Liver (tissue), 9 donors: ENCODE measurements around the gene CDH22. TPM values are rescaled to one million over a fixed set of nuclear protein-coding genes. Genes with fewer than 3 reads are reported as not detected.

Experiments used
- DNase-seq: peaks from one replicate; pipeline ENCODE4 v3.0.0-alpha.2; 2017; ENCODE audit warnings: low spot score
- H3K27ac ChIP-seq, 2 donors: one replicate each; pipeline ENCODE4 v1.7.0; 2013; ENCODE audit warnings: inconsistent platforms in 2 of 2, low read length in 2 of 2, control low read depth in 1 of 2, low read depth in 1 of 2, mild to moderate bottlenecking in 1 of 2
- H3K27me3 ChIP-seq, 4 donors: one replicate each; pipeline versions ENCODE4 v1.6.1 to v1.7.0; 2013; ENCODE audit warnings: low read length in 3 of 4, inconsistent platforms in 1 of 4, mild to moderate bottlenecking in 1 of 4, moderate library complexity in 1 of 4; ENCODE audit not compliant: control insufficient read depth in 4 of 4, insufficient read depth in 4 of 4
- H3K36me3 ChIP-seq, 4 donors: one replicate each; pipeline versions ENCODE4 v1.6.1 to v1.7.0; 2013; ENCODE audit warnings: low read length in 3 of 4, mild to moderate bottlenecking in 3 of 4, low read depth in 1 of 4, moderate library complexity in 1 of 4; ENCODE audit not compliant: control insufficient read depth in 4 of 4, insufficient read depth in 3 of 4
- H3K4me1 ChIP-seq, 4 donors: one replicate each; pipeline versions ENCODE4 v1.6.1 to v1.7.0; 2013; ENCODE audit warnings: low read length in 3 of 4, mild to moderate bottlenecking in 3 of 4, moderate library complexity in 1 of 4; ENCODE audit not compliant: control insufficient read depth in 4 of 4, insufficient read depth in 4 of 4
- H3K4me3 ChIP-seq, 3 donors: one replicate each; pipeline versions ENCODE4 v1.6.1 to v1.7.0; 2013; ENCODE audit warnings: low read length in 3 of 3, control low read depth in 1 of 3, low read depth in 1 of 3, mild to moderate bottlenecking in 1 of 3
- H3K9ac ChIP-seq, 2 donors: one replicate each; pipeline ENCODE4 v1.7.0; 2013; ENCODE audit warnings: low read length in 2 of 2, mild to moderate bottlenecking in 2 of 2, moderate library complexity in 2 of 2, control low read depth in 1 of 2, low read depth in 1 of 2
- H3K9me3 ChIP-seq, 4 donors: one replicate each; pipeline versions ENCODE4 v1.6.1 to v1.7.0; 2013; ENCODE audit warnings: low read length in 3 of 4; ENCODE audit not compliant: control insufficient read depth in 4 of 4
- EGR1 ChIP-seq, 2 donors: IDR thresholded peaks; 2 replicates each; pipeline ENCODE4 v1.6.1; 2016 to 2018; ENCODE audit warnings: antibody characterized with exemption in 2 of 2, low read depth in 2 of 2
- FOXA1 ChIP-seq: IDR thresholded peaks from 2 replicates; pipeline ENCODE4 v1.6.1; 2016; ENCODE audit warnings: antibody characterized with exemption
- FOXA2 ChIP-seq: IDR thresholded peaks from 2 replicates; pipeline ENCODE4 v1.6.1; 2016; ENCODE audit warnings: antibody characterized with exemption
- GABPA ChIP-seq, 2 donors: IDR thresholded peaks in 1 of 2; conservative IDR thresholded peaks in 1 of 2; 2 replicates each; pipeline ENCODE4 v1.6.1; 2016; ENCODE audit warnings: antibody characterized with exemption in 2 of 2, mild to moderate bottlenecking in 1 of 2, moderate library complexity in 1 of 2
- HNF4A ChIP-seq, 2 donors: conservative IDR thresholded peaks; 2 replicates each; pipeline ENCODE4 v1.6.1; 2016; ENCODE audit warnings: antibody characterized with exemption in 2 of 2, mild to moderate bottlenecking in 2 of 2
- HNF4G ChIP-seq: IDR thresholded peaks from 2 replicates; pipeline ENCODE4 v1.6.1; 2016; ENCODE audit warnings: antibody characterized with exemption
- JUND ChIP-seq, 2 donors: IDR thresholded peaks; 2 replicates each; pipeline ENCODE4 v1.6.1; 2016; ENCODE audit warnings: antibody characterized with exemption in 2 of 2
- NR2F2 ChIP-seq: IDR thresholded peaks from 2 replicates; pipeline ENCODE4 v1.6.1; 2016; ENCODE audit warnings: antibody characterized with exemption
- RAD21 ChIP-seq, 2 donors: IDR thresholded peaks; 2 replicates each; pipeline ENCODE4 v1.6.1; 2016; ENCODE audit warnings: antibody characterized with exemption in 2 of 2, mild to moderate bottlenecking in 2 of 2
- RXRA ChIP-seq, 2 donors: IDR thresholded peaks; 2 replicates each; pipeline ENCODE4 v1.6.1; 2017 to 2018; ENCODE audit warnings: antibody characterized with exemption in 2 of 2, mild to moderate bottlenecking in 1 of 2
- SP1 ChIP-seq: IDR thresholded peaks from 2 replicates; pipeline ENCODE4 v1.6.1; 2018; ENCODE audit warnings: antibody characterized with exemption, mild to moderate bottlenecking
- TAF1 ChIP-seq: conservative IDR thresholded peaks from 2 replicates; pipeline ENCODE4 v1.6.1; 2016; ENCODE audit warnings: antibody characterized with exemption, mild to moderate bottlenecking
- YY1 ChIP-seq: IDR thresholded peaks from 2 replicates; pipeline ENCODE4 v1.6.1; 2016; ENCODE audit warnings: antibody characterized with exemption, mild to moderate bottlenecking
- WGBS: extraction: QIAGEN DNeasy Blood & Tissue Kit; methylation state at CpG from one replicate; pipeline ENCODE4 v1.1.7; 2013; 5-methylcytosine and 5-hydroxymethylcytosine counted together
- polyA plus RNA-seq, 2 donors: library from polyadenylated mRNA; stranded (reverse) in 1 of 2; unstranded in 1 of 2; fragments of 200-250 nt in 1 of 2; fragments of >200 nt in 1 of 2; fragmentation: Nextera tagmentation in 1 of 2; extraction: Ambion mirVana in 1 of 2; gene quantifications; one replicate each; pipeline versions ENCODE4 v1.2.1 to v1.2.3, GENCODE V29; 2013 to 2015
- total RNA-seq, 2 donors: library from RNA; depleted of rRNA; stranded (reverse); fragments of >200 nt; gene quantifications; one replicate each; pipeline ENCODE4 v1.2.3, GENCODE V29; 2014
- TF ChIP-seq, protein P1 (sequence below): IDR thresholded peaks from 2 replicates; pipeline ENCODE4 v1.6.1; 2016; ENCODE audit warnings: antibody characterized with exemption
- TF ChIP-seq, protein P2 (sequence below): IDR thresholded peaks from 2 replicates; pipeline ENCODE4 v1.6.1; 2016; ENCODE audit warnings: antibody characterized with exemption, mild to moderate bottlenecking
- TF ChIP-seq, protein P3 (sequence below): fragments of 150-350 bp; IDR thresholded peaks from 2 replicates; pipeline ENCODE4 v1.5.1; 2017; ENCODE audit warnings: improper control_type of control experiment, low read depth, low read length; ENCODE audit not compliant: missing input control
- TF ChIP-seq, protein P4 (sequence below): IDR thresholded peaks from 2 replicates; pipeline ENCODE4 v1.6.1; 2016; ENCODE audit warnings: antibody characterized with exemption
- TF ChIP-seq, protein P5 (sequence below): IDR thresholded peaks from 2 replicates; pipeline ENCODE4 v1.6.1; 2016; ENCODE audit warnings: antibody characterized with exemption
- donor health status: healthy.
- donor health status: healthy.
- donor health status: healthy.
- donor health status: healthy.
- donor health status: healthy.

Gene CDH22
- total and polyA plus RNA-seq, 4 donors = 0.02 TPM; not detected in 3

DNA sequence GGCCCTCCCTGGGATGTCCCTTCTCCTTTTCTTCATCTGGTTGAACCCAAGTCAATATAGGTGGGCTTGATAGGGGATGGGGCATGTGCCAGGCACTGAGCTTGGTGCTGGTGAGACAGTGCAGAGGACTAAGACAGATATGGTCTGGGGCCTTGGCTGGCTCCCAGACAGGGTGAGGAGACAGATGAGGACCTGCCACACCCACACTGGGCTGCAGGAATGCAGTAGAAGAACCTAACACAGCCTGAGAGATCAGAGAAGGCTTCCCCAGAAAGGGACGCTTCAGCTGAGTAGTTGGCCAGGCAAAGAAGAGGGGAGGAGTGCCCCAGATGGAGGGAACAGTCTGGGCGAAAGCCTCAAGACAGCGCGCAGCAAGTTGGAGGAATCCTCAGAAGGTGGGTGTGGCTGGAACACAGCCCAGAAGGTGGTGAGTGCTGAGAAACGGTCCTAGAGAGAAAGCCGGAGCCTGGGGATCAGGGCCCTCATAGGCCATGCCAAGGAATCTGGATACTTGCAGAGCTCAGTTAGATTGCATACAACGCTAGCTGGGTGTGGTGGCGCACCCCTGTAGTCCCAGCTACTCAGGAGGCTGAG lies 163.8 kb downstream of the CDH22 start:
- no peak for DNase-seq
- no peaks in the 10 kb centered on the region for H3K9me3 ChIP-seq
- no peaks in the 10 kb centered on the region for H3K4me1 ChIP-seq
- H3K36me3 ChIP-seq = no peaks in the 10 kb centered on the region
- no peak for TF ChIP-seq JUND (IDR thresholded peaks at IDR 0.05)
- TF ChIP-seq FOXA2 = no peak
- TF ChIP-seq HNF4G = no peak
- TF ChIP-seq RAD21 (IDR thresholded peaks at IDR 0.05) = no peak
- TF ChIP-seq HNF4A (conservative IDR thresholded peaks at IDR 0.05) = no peak
- no peak for TF ChIP-seq GABPA (IDR thresholded peaks at IDR 0.05 in 1 of 2, conservative IDR thresholded peaks at IDR 0.05 in 1 of 2)
- no peak for TF ChIP-seq NR2F2
- 74% methylated on average over 8 of the region's 8 CpGs for WGBS
- H3K4me3 ChIP-seq = no peak overlapping the region
- no peak overlapping the region for H3K9ac ChIP-seq
- peaks cover 0 to 2% (median 0%) of the 10 kb centered on the region in 4 donors for H3K27me3 ChIP-seq
- H3K27ac ChIP-seq = no peak overlapping the region

DNA sequence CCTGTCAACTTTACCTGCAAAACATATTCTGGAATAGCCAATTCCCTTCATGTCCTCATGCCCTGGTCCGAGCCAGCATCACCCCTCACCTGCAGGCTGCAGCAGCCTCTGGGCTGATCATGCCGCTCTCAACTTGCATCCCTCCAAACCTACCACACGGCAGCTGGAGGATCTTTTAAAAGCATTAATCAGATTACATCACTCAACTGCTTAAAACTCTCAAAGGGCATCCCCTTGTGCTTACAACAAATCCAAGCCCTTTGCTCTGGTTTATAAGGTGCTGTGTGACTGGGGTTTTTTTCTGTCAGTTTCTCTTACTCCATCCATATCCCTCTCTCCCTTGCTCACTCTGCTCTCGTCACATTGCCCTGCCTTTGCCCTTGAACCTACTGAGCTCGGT lies 166.2 kb downstream of the CDH22 start:
- Histone ChIP-seq H3K9me3 (no peaks in the 10 kb centered on the region), H3K4me3 (no peak overlapping the region), H3K4me1 (no peaks in the 10 kb centered on the region), H3K36me3 (no peaks in the 10 kb centered on the region), H3K27ac (no peak overlapping the region), H3K9ac (no peak overlapping the region), H3K27me3 (peaks cover 0 to 2% (median 0%) of the 10 kb centered on the region in 4 donors)
- TF ChIP-seq HNF4A (conservative IDR thresholded peaks at IDR 0.05) = no peak
- no peak for TF ChIP-seq RAD21 (IDR thresholded peaks at IDR 0.05)
- no peak for TF ChIP-seq FOXA1
- TF ChIP-seq, protein P1, sequence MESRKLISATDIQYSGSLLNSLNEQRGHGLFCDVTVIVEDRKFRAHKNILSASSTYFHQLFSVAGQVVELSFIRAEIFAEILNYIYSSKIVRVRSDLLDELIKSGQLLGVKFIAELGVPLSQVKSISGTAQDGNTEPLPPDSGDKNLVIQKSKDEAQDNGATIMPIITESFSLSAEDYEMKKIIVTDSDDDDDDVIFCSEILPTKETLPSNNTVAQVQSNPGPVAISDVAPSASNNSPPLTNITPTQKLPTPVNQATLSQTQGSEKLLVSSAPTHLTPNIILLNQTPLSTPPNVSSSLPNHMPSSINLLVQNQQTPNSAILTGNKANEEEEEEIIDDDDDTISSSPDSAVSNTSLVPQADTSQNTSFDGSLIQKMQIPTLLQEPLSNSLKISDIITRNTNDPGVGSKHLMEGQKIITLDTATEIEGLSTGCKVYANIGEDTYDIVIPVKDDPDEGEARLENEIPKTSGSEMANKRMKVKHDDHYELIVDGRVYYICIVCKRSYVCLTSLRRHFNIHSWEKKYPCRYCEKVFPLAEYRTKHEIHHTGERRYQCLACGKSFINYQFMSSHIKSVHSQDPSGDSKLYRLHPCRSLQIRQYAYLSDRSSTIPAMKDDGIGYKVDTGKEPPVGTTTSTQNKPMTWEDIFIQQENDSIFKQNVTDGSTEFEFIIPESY = no peak
- no peak for TF ChIP-seq FOXA2
- TF ChIP-seq, protein P2, sequence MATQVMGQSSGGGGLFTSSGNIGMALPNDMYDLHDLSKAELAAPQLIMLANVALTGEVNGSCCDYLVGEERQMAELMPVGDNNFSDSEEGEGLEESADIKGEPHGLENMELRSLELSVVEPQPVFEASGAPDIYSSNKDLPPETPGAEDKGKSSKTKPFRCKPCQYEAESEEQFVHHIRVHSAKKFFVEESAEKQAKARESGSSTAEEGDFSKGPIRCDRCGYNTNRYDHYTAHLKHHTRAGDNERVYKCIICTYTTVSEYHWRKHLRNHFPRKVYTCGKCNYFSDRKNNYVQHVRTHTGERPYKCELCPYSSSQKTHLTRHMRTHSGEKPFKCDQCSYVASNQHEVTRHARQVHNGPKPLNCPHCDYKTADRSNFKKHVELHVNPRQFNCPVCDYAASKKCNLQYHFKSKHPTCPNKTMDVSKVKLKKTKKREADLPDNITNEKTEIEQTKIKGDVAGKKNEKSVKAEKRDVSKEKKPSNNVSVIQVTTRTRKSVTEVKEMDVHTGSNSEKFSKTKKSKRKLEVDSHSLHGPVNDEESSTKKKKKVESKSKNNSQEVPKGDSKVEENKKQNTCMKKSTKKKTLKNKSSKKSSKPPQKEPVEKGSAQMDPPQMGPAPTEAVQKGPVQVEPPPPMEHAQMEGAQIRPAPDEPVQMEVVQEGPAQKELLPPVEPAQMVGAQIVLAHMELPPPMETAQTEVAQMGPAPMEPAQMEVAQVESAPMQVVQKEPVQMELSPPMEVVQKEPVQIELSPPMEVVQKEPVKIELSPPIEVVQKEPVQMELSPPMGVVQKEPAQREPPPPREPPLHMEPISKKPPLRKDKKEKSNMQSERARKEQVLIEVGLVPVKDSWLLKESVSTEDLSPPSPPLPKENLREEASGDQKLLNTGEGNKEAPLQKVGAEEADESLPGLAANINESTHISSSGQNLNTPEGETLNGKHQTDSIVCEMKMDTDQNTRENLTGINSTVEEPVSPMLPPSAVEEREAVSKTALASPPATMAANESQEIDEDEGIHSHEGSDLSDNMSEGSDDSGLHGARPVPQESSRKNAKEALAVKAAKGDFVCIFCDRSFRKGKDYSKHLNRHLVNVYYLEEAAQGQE = no peak
- TF ChIP-seq NR2F2 = no peak
- TF ChIP-seq TAF1 = no peak
- TF ChIP-seq, protein P3, sequence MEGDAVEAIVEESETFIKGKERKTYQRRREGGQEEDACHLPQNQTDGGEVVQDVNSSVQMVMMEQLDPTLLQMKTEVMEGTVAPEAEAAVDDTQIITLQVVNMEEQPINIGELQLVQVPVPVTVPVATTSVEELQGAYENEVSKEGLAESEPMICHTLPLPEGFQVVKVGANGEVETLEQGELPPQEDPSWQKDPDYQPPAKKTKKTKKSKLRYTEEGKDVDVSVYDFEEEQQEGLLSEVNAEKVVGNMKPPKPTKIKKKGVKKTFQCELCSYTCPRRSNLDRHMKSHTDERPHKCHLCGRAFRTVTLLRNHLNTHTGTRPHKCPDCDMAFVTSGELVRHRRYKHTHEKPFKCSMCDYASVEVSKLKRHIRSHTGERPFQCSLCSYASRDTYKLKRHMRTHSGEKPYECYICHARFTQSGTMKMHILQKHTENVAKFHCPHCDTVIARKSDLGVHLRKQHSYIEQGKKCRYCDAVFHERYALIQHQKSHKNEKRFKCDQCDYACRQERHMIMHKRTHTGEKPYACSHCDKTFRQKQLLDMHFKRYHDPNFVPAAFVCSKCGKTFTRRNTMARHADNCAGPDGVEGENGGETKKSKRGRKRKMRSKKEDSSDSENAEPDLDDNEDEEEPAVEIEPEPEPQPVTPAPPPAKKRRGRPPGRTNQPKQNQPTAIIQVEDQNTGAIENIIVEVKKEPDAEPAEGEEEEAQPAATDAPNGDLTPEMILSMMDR = no peak
- no peak for TF ChIP-seq JUND (IDR thresholded peaks at IDR 0.05)
- no peak for TF ChIP-seq EGR1 (IDR thresholded peaks at IDR 0.05; ENCODE audit: low read depth in 2 of 2)
- TF ChIP-seq, protein P4, sequence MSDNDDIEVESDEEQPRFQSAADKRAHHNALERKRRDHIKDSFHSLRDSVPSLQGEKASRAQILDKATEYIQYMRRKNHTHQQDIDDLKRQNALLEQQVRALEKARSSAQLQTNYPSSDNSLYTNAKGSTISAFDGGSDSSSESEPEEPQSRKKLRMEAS = no peak
- no peak for TF ChIP-seq RXRA (IDR thresholded peaks at IDR 0.05)
- no peak for TF ChIP-seq GABPA (IDR thresholded peaks at IDR 0.05 in 1 of 2, conservative IDR thresholded peaks at IDR 0.05 in 1 of 2)
- no peak for TF ChIP-seq YY1
- TF ChIP-seq, protein P5, sequence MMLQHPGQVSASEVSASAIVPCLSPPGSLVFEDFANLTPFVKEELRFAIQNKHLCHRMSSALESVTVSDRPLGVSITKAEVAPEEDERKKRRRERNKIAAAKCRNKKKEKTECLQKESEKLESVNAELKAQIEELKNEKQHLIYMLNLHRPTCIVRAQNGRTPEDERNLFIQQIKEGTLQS = no peak
- no peak for TF ChIP-seq HNF4G
- no peak for TF ChIP-seq SP1
- no peak for DNase-seq
- 38% methylated on average over 5 of the region's 5 CpGs for WGBS
